Thymus (tissue), 11 donors: ENCODE results near the gene ARMC5. TPM values are rescaled to one million over a fixed set of nuclear protein-coding genes. Genes with fewer than 3 reads are reported as not detected.
A peak's percentile ranks its signal among the peaks of the same experiment; 100 is the strongest.
"Not testable (repeated sequence)": the region's sequence is repeated elsewhere in the genome, so short reads cannot be mapped to it uniquely, and the experiment has no call there.

Experiments
- DNase-seq, 9 donors: peaks; one replicate each; pipeline ENCODE4 v3.0.0-alpha.2; 2013; ENCODE audit warnings: low spot score in 9 of 9, low read depth in 6 of 9, missing footprints in 1 of 9
- H3K27ac ChIP-seq, 2 donors: one replicate each; pipeline ENCODE4 v1.5.1; 2013; ENCODE audit warnings: control low read depth in 1 of 2, low read depth in 1 of 2, low read length in 1 of 2, mild to moderate bottlenecking in 1 of 2, moderate library complexity in 1 of 2
- H3K27me3 ChIP-seq, 2 donors: one replicate each; pipeline ENCODE4 v1.5.1; 2013; ENCODE audit warnings: low read length in 1 of 2; ENCODE audit not compliant: control insufficient read depth in 2 of 2, insufficient read depth in 1 of 2
- H3K36me3 ChIP-seq, 2 donors: one replicate each; pipeline ENCODE4 v1.5.1; 2013; ENCODE audit warnings: low read length in 1 of 2, mild to moderate bottlenecking in 1 of 2, moderate library complexity in 1 of 2; ENCODE audit not compliant: control insufficient read depth in 2 of 2, insufficient read depth in 2 of 2
- H3K4me1 ChIP-seq, 2 donors: one replicate each; pipeline ENCODE4 v1.5.1; 2013; ENCODE audit warnings: low read length in 2 of 2; ENCODE audit not compliant: control insufficient read depth in 2 of 2, insufficient read depth in 2 of 2
- H3K4me3 ChIP-seq, 2 donors: one replicate each; pipeline ENCODE4 v1.5.1; 2013; ENCODE audit warnings: low read length in 2 of 2, control low read depth in 1 of 2, mild to moderate bottlenecking in 1 of 2
- H3K9me3 ChIP-seq, 2 donors: one replicate each; pipeline ENCODE4 v1.5.1; 2013; ENCODE audit warnings: low read length in 1 of 2, mild to moderate bottlenecking in 1 of 2; ENCODE audit not compliant: control insufficient read depth in 2 of 2, insufficient read depth in 1 of 2
- WGBS: extraction: QIAGEN DNeasy Blood & Tissue Kit; methylation state at CpG from one replicate; pipeline ENCODE4 v1.1.7; 2013; 5-methylcytosine and 5-hydroxymethylcytosine counted together
- polyA plus RNA-seq: library from polyadenylated mRNA; stranded (reverse); fragments of 200-250 nt; gene quantifications from one replicate; pipeline ENCODE4 v1.2.3, GENCODE V29; 2013
- total RNA-seq: library from RNA; stranded (reverse); fragments of 120-200 nt; gene quantifications from one replicate; pipeline ENCODE4 v1.2.4, GENCODE V29; 2013
- donor health status: healthy.

Gene ARMC5
- total and polyA plus RNA-seq, 2 donors, result 8.2 to 19.7 TPM

DNA sequence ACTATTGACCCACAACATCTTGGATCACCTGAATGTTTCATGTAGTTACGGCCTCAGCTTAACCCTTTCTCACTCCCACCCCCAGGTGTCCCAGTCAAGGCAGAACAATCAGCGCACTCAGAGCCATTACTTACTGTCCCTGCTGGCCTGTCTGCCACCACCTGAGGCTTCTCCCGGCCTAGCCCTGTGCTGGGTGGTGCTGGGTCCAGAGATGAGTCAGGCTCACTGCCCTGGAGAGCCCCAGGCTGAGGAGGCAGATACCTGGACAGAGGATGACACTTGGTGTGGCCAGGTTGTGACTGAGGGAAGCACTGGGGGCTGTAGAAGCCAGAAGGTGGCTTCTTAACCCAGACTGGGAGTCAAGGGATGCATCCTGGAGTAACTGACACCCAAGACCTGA lies 19.7 kb downstream of the ARMC5 start:
- H3K27me3 ChIP-seq, result peaks cover 2 to 40% of the 10 kb centered on the region in 2 donors
- H3K4me3 ChIP-seq, result no peak overlapping the region
- WGBS, result 95% methylated on average over 3 of the region's 3 CpGs
- H3K9me3 ChIP-seq, result no peaks in the 10 kb centered on the region
- H3K36me3 ChIP-seq, result no peaks in the 10 kb centered on the region
- H3K4me1 ChIP-seq, result peaks cover 8 to 20% of the 10 kb centered on the region in 2 donors
- DNase-seq, result no peak
- no peak overlapping the region for H3K27ac ChIP-seq

DNA sequence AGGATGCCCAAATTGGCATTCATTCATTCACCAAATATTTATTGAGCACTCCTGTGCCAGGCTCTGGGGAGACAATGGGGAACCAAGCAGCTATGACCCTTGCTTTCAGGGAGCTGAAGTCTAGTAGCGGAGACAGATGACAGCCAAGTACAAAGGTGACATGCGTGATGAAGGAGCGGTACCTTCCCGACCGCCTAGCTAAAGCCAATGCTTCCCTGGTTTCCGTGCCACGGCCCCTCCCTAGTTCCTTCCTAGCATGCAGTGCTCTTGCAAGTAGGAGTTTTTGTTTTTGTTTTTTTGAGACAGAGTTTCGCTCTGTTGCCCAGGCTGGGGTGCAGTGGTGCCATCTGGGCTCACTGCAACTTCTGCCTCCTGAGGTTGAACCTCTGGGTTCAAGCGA lies 20.4 kb downstream of the ARMC5 start:
- Histone ChIP-seq H3K27ac (no peak overlapping the region), H3K4me1 (peaks cover 8 to 20% of the 10 kb centered on the region in 2 donors), H3K27me3 (peaks cover 2 to 34% of the 10 kb centered on the region in 2 donors), H3K9me3 (no peaks in the 10 kb centered on the region), H3K4me3 (no peak overlapping the region), H3K36me3 (no peaks in the 10 kb centered on the region)
- WGBS, result 98% methylated on average over 9 of the region's 9 CpGs
- DNase-seq, result no peak

DNA sequence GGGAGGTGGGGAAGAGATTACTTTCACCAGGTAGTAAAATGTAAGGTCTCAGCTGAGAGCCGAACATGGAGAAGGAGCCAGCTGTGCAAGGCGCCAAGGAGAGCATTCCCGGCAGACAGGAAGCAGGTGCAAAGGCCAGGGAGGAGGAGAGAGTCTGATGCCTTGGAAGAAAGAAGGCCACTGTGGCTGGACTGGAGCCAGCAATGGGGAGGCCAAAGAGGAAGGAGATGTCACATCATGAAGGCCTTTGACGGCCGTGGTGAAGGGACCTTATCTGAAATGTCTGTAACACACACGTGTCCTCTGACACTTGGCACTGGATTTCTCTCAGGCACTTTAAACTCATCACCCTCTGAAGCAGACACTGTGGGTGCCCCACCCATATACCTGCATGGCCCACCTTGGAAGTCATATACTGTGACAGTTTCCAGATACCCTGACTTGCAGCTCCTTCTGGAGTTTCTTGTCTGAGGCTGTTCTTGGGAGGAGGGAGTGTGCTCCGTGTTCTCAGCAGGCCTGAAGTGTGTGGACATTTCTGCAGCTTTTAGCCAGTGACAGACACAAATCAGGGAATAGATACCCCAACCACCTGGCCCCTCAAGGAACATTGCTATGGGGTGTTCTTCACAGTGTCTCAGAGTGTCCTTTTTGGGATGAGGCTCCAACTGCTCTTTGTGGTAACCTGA lies 21.7 kb downstream of the ARMC5 start:
- Histone ChIP-seq H3K9me3 (no peaks in the 10 kb centered on the region), H3K4me3 (no peak overlapping the region), H3K36me3 (no peaks in the 10 kb centered on the region), H3K4me1 (peaks cover 6 to 17% of the 10 kb centered on the region in 2 donors), H3K27me3 (peaks cover 3 to 31% of the 10 kb centered on the region in 2 donors), H3K27ac (no peak overlapping the region)
- no peak for DNase-seq
- 50% methylated on average over 7 of the region's 7 CpGs for WGBS

DNA sequence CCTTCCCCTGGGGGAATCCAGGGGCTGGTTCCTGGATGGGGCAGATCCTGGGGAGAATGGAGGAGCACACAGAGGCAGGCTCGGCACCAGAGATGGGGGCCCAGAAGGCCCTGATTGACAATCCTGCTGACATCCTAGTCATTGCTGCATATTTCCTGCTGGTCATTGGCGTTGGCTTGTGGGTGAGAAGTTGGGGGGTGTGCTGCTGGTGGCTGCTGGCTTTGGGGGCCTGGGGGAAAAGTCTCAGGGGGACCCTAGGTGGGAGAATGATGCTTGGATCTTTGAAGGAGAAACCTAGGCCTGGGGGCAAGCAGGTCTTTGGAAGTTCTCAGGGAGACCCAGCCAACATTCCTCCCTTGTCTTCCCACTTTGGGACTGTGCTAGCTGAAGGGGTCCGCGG lies 23.8 kb downstream of the ARMC5 start, which contains the start of gene SLC5A2:
Gene SLC5A2 (plus strand): TSS at position 43 of the 400 bp plus-strand sequence. CDS start 14 bp downstream, at position 57.
- H3K27me3 ChIP-seq, result peaks cover 4 to 35% of the 10 kb centered on the region in 2 donors
- 96% methylated on average over 4 of the region's 4 CpGs for WGBS
- H3K27ac ChIP-seq, result no peak within 1 kb of the TSS
- no peaks in the 10 kb centered on the region for H3K36me3 ChIP-seq
- no peak for DNase-seq
- H3K4me3 ChIP-seq, result no peak within 1 kb of the TSS
- H3K9me3 ChIP-seq, result no peaks in the 10 kb centered on the region
- H3K4me1 ChIP-seq, result peaks cover 10 to 11% of the 10 kb centered on the region in 2 donors

DNA sequence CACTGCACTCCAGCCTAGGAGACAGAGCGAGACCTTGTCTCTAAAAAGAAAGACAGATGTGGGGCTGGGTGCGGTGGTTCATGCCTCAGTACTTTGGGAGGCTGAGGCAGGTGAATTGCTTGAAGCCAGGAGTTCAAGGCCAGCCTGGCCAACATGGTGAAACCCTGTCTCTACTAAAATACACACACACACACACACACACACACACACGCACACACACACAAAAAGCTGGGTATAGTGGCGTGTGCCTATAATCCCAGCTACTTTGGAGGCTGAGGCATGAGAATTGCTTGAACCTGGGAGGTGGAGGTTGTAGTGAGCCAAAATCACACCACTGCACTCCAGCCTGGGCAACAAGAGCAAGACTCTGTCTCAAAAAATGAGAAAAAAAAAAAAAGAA lies 24.7 kb downstream of the ARMC5 start:
- H3K4me3 ChIP-seq, H3K36me3 ChIP-seq, H3K27ac ChIP-seq, DNase-seq, H3K9me3 ChIP-seq: not testable (repeated sequence)
- Histone ChIP-seq H3K4me1 (peaks cover 10 to 17% of the 10 kb centered on the region in 2 donors), H3K27me3 (peaks cover 4 to 44% of the 10 kb centered on the region in 2 donors)
- WGBS, result 96% methylated on average over 4 of the region's 4 CpGs

DNA sequence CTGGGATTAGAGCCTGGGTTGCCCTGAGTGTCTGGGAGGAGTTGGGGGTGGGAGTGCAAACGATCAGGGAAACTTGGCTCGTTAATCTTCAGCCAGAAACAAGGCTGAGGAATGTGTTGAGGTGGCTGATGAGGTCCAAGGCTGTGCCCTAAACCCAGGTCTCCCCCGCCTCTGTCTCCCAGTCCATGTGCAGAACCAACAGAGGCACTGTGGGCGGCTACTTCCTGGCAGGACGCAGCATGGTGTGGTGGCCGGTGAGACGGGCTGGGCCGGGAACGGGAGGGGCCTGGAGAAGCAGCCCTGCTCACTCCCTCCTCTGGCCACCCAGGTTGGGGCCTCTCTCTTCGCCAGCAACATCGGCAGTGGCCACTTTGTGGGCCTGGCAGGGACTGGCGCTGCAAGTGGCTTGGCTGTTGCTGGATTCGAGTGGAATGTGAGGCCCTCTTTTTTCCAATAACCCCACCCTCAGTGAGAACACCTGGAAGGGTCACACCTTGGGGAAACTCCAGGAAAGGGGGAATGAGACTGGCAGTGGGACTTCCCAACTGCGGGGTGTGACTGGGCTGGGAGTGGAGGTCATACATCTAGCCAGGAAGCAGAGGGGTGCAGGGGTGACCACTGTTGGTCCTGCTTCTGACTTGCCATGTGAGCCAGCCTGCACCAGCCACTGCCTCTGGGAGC lies 25.3 kb downstream of the ARMC5 start:
- Histone ChIP-seq H3K27ac (no peak overlapping the region), H3K36me3 (no peaks in the 10 kb centered on the region), H3K9me3 (no peaks in the 10 kb centered on the region), H3K4me3 (no peak overlapping the region), H3K4me1 (peaks cover 10 to 17% of the 10 kb centered on the region in 2 donors), H3K27me3 (peaks cover 4 to 44% of the 10 kb centered on the region in 2 donors)
- WGBS, result 90% methylated on average over 14 of the region's 14 CpGs
- no peak for DNase-seq

DNA sequence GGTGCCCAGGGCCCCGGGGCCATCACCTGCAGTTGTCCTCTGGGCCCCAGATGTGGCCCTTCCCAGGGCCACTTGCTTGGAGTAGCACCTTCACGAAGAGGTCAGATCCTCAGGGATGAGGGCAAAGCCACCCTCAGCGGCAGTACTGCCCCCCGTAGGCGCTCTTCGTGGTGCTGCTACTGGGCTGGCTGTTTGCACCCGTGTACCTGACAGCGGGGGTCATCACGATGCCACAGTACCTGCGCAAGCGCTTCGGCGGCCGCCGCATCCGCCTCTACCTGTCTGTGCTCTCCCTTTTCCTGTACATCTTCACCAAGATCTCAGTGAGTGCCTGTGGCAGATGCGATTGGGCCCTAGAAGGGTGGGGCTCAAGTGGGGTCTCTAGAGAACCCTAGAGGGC lies 26.3 kb downstream of the ARMC5 start:
- no peak overlapping the region for H3K27ac ChIP-seq
- peaks cover 0 to 7% of the 10 kb centered on the region in 2 donors for H3K36me3 ChIP-seq
- H3K9me3 ChIP-seq, result no peaks in the 10 kb centered on the region
- peaks cover 10 to 17% of the 10 kb centered on the region in 2 donors for H3K4me1 ChIP-seq
- peaks cover 4 to 44% of the 10 kb centered on the region in 2 donors for H3K27me3 ChIP-seq
- H3K4me3 ChIP-seq, result no peak overlapping the region
- 98% methylated on average over 17 of the region's 17 CpGs for WGBS
- no peak for DNase-seq

DNA sequence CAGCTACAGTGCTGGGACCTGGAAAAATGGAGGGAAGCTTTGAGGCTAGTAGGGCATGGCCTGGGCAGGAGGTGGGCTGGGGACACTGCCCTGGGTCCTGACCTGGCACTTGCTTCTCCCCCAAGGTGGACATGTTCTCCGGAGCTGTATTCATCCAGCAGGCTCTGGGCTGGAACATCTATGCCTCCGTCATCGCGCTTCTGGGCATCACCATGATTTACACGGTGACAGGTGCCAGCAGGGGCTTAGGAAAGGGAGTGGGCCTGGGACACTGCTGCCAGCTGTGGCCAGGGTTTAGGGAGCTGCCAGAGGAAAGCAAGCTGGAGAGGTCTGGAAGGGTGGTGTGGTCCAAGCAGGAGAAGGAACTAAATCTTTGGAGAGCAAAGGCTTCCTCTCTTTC lies 26.7 kb downstream of the ARMC5 start:
- peaks cover 4 to 44% of the 10 kb centered on the region in 2 donors for H3K27me3 ChIP-seq
- no peak overlapping the region for H3K27ac ChIP-seq
- no peak overlapping the region for H3K4me3 ChIP-seq
- DNase-seq, result no peak
- 98% methylated on average over 5 of the region's 5 CpGs for WGBS
- peaks cover 0 to 7% of the 10 kb centered on the region in 2 donors for H3K36me3 ChIP-seq
- peaks cover 10 to 17% of the 10 kb centered on the region in 2 donors for H3K4me1 ChIP-seq
- H3K9me3 ChIP-seq, result no peaks in the 10 kb centered on the region

DNA sequence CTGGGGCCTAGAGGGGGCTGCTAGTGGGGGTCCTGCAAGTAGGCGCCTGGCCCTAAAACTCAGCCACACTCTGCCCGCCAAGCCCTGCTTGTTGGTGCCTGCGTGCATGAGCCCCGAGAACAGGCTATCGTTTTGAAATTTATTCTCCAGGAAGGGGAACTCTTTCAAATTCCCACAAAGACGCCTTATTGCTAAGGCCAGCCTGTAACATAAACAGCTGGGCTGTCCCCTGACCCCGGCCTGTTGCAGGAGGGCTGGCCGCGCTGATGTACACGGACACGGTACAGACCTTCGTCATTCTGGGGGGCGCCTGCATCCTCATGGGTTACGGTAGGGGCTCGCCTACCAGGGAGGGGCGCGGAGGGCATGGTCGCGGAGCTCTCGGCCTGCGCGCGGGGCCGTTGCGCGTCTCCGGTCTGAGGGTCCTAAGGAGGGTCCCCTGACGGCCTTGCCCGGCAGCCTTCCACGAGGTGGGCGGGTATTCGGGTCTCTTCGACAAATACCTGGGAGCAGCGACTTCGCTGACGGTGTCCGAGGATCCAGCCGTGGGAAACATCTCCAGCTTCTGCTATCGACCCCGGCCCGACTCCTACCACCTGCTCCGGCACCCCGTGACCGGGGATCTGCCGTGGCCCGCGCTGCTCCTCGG lies 27.9 kb downstream of the ARMC5 start:
- Histone ChIP-seq H3K27ac (peak overlapping the region in 1 of 2 donors; percentile 33), H3K36me3 (peaks cover 3 to 15% of the 10 kb centered on the region in 2 donors), H3K9me3 (no peaks in the 10 kb centered on the region), H3K27me3 (peaks cover 4 to 44% of the 10 kb centered on the region in 2 donors), H3K4me1 (peaks cover 10 to 17% of the 10 kb centered on the region in 2 donors), H3K4me3 (peak overlapping the region; percentile 43 to 61)
- peak in 1 of 9 donors; percentile 13 for DNase-seq
- 5% methylated on average over 48 of the region's 48 CpGs for WGBS
